ELR (cell line): Measurements from ENCODE around the gene SFTPB.
A peak's percentile ranks its signal among the peaks of the same experiment; 100 is the strongest.
"Not testable (repeated sequence)": the region's sequence is repeated elsewhere in the genome, so short reads cannot be mapped to it uniquely, and the experiment has no call there.

Experiments
- DNase-seq: peaks from one replicate; pipeline ENCODE4 v3.0.0-alpha.2; 2015; ENCODE audit warnings: low read depth

Gene SFTPB

GRCh38 chr2:85656468-85656867 is 11.5 kb downstream of the SFTPB start:
- peak; percentile 59 for DNase-seq

- DNase-seq: peak; percentile 91
Observed at GRCh38 chr2:85655961-85656417, 12.0 kb downstream of the SFTPB start.

GRCh38 chr2:85653996-85654395 is 14.0 kb downstream of the SFTPB start:
- DNase-seq: no peak

GRCh38 chr2:85652056-85652455 is 15.9 kb downstream of the SFTPB start:
- no peak for DNase-seq

GRCh38 chr2:85651097-85651496 is 16.9 kb downstream of the SFTPB start:
- no peak for DNase-seq

- DNase-seq: no peak
Observed at GRCh38 chr2:85650456-85650855, 17.5 kb downstream of the SFTPB start.

- peak; percentile 86 for DNase-seq
Observed at GRCh38 chr2:85649201-85650190, 18.5 kb downstream of the SFTPB start.

GRCh38 chr2:85648619-85649018 is 19.4 kb downstream of the SFTPB start:
- DNase-seq: peak; percentile 79

GRCh38 chr2:85647823-85648526 is 20.0 kb downstream of the SFTPB start:
- DNase-seq: no peak

GRCh38 chr2:85646166-85646565 is 21.8 kb downstream of the SFTPB start:
- no peak for DNase-seq

- no peak for DNase-seq
Observed at GRCh38 chr2:85644909-85645308, 23.1 kb downstream of the SFTPB start.

GRCh38 chr2:85642725-85643124 is 25.3 kb downstream of the SFTPB start:
- DNase-seq: no peak

GRCh38 chr2:85635636-85636035 is 32.4 kb downstream of the SFTPB start:
- DNase-seq: peak; percentile 54

- DNase-seq: no peak
Observed at GRCh38 chr2:85635011-85635410, 33.0 kb downstream of the SFTPB start.

GRCh38 chr2:85631316-85631715 is 36.7 kb downstream of the SFTPB start:
- no peak for DNase-seq

GRCh38 chr2:85628658-85629057 is 39.3 kb downstream of the SFTPB start:
- no peak for DNase-seq

- no peak for DNase-seq
Observed at GRCh38 chr2:85623991-85624390, 44.0 kb downstream of the SFTPB start.

GRCh38 chr2:85621338-85621737 is 46.7 kb downstream of the SFTPB start:
- no peak for DNase-seq

- no peak for DNase-seq
Observed at GRCh38 chr2:85619617-85620016, 48.4 kb downstream of the SFTPB start.

GRCh38 chr2:85617723-85618122 is 50.3 kb downstream of the SFTPB start:
- DNase-seq: not testable (repeated sequence)

- no peak for DNase-seq
Observed at GRCh38 chr2:85615413-85615728, 52.6 kb downstream of the SFTPB start.

- not testable (repeated sequence) for DNase-seq
Observed at GRCh38 chr2:85614757-85615156, 53.2 kb downstream of the SFTPB start.
